ENCODE data around the gene LGALS3. TPM values are rescaled to one million over a fixed set of nuclear protein-coding genes. Genes with fewer than 3 reads are reported as not detected.
A peak's percentile ranks its signal among the peaks of the same experiment; 100 is the strongest.

Gene LGALS3
- total RNA-seq, 2 experiments from 2014 or later: 11.7 to 12.1 TPM

DNA sequence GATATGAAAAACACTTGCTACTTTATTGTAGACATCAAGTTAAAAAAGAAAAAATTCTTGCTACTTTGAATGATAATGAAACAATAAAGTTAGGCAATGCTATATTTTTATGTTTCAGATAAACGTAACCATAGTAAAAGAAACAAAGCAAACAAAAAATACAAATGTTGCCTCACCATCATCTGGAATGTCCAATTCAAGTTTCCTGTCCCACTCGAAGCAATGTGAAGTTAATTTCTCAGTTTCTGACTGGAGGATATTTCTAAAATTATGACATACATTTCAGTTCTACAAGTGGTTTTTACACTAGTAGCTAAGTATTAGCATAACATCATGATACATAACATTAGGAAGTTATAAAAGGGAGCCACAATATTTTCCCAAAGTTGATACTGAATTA is 41.5 kb downstream of the LGALS3 start:
- Mint-ChIP-seq H3K4me1 (ENCODE audit: low read depth) (no peaks in the 10 kb centered on the region), H3K36me3 (ENCODE audit: low read depth) (no peaks in the 10 kb centered on the region), H3K27me3 (no peaks in the 10 kb centered on the region), H3K4me3 (no peak overlapping the region), H3K9me3 (no peaks in the 10 kb centered on the region), H3K27ac (no peak overlapping the region)
- Histone ChIP-seq H3K4me3 (ENCODE audit: low read length) (no peak overlapping the region), H3K36me3 (ENCODE audit: insufficient read depth, low read length) (no peaks in the 10 kb centered on the region), H3K9me3 (ENCODE audit: control insufficient read depth in 1 of 2, insufficient read depth in 1 of 2, low read length in 2 of 2) (no peaks in the 10 kb centered on the region), H3K4me1 (ENCODE audit: insufficient read depth, low read length) (no peaks in the 10 kb centered on the region), H3K27me3 (ENCODE audit: control insufficient read depth in 1 of 2, insufficient read depth in 2 of 2, low read length in 2 of 2) (no peaks in the 10 kb centered on the region), H3K27ac (ENCODE audit: low read depth in 1 of 2, low read length in 2 of 2) (no peak overlapping the region)
- no peak for TF ChIP-seq CTCF (IDR thresholded peaks at IDR 0.05)
- ChIA-PET POLR2A (interaction anchor here (0.6 to 0.7 kb wide), 2 partner anchors 116 to 119 kb away, joined by 3 read pairs; partner anchors contain the start of gene MAPK1IP1L), CTCF (interaction anchor here (3.1 kb wide), 1 partner anchor 10 kb away, joined by 8 read pairs; no protein-coding TSS in a partner anchor)
- ATAC-seq (ENCODE audit: poor library complexity) (no peak), DNase-seq (no peak)
- intact Hi-C loops (cut with DNase I, micrococcal nuclease): no loop called here

- Mint-ChIP-seq H3K27me3 (no peaks in the 10 kb centered on the region), H3K4me1 (ENCODE audit: low read depth) (peaks cover 9% of the 10 kb centered on the region), H3K4me3 (no peak overlapping the region), H3K36me3 (ENCODE audit: low read depth) (no peaks in the 10 kb centered on the region), H3K9me3 (no peaks in the 10 kb centered on the region), H3K27ac (no peak overlapping the region)
- ChIA-PET POLR2A (no interaction called here), CTCF (no interaction called here)
- DNase-seq: no peak
- intact Hi-C loops (cut with DNase I, micrococcal nuclease): no loop called here
- H3K9me3 ChIP-seq (ENCODE audit: control insufficient read depth in 1 of 2, insufficient read depth in 1 of 2, low read length in 2 of 2): no peaks in the 10 kb centered on the region
- H3K36me3 ChIP-seq (ENCODE audit: insufficient read depth, low read length): no peaks in the 10 kb centered on the region
- H3K27me3 ChIP-seq (ENCODE audit: control insufficient read depth in 1 of 2, insufficient read depth in 2 of 2, low read length in 2 of 2): no peaks in the 10 kb centered on the region
- no peak for ATAC-seq (ENCODE audit: poor library complexity)
- no peak for TF ChIP-seq CTCF (IDR thresholded peaks at IDR 0.05)
- H3K4me1 ChIP-seq (ENCODE audit: insufficient read depth, low read length): peaks cover 5% of the 10 kb centered on the region
- H3K27ac ChIP-seq (ENCODE audit: low read depth in 1 of 2, low read length in 2 of 2): no peak overlapping the region
- H3K4me3 ChIP-seq (ENCODE audit: low read length): no peak overlapping the region
Measured at GRCh38 chr14:55180006-55180405, 51.0 kb downstream of the LGALS3 start.

DNA sequence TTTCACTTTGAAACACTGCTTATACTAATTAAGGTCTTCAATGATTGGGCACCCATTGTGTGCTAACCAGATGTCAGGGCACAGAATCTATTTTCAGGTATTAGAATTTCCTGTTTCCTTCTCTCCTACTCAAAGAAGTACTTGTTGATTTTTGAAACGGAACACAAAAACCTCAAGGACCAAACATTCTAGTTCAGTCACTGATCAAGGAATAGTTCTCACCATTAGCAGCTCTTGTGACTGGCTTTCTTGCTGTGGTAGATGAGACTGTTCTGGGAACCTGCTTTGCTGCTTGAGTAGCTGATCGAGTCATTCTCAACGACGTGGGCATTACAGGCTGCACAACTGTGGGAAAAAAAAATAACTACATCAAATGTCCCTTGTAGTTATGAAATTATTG is 51.4 kb downstream of the LGALS3 start:
- H3K27ac ChIP-seq (ENCODE audit: low read depth in 1 of 2, low read length in 2 of 2): peak overlapping the region in 1 of 2 donors; percentile 14
- H3K4me1 ChIP-seq (ENCODE audit: insufficient read depth, low read length): peaks cover 5% of the 10 kb centered on the region
- H3K36me3 ChIP-seq (ENCODE audit: insufficient read depth, low read length): no peaks in the 10 kb centered on the region
- no peak overlapping the region for H3K4me3 Mint-ChIP-seq
- H3K27ac Mint-ChIP-seq: no peak overlapping the region
- ChIA-PET POLR2A (no interaction called here), CTCF (no interaction called here)
- TF ChIP-seq CTCF (IDR thresholded peaks at IDR 0.05): no peak
- no peaks in the 10 kb centered on the region for H3K27me3 ChIP-seq (ENCODE audit: control insufficient read depth in 1 of 2, insufficient read depth in 2 of 2, low read length in 2 of 2)
- H3K9me3 Mint-ChIP-seq: no peaks in the 10 kb centered on the region
- no peak overlapping the region for H3K4me3 ChIP-seq (ENCODE audit: low read length)
- peak in 1 of 14 experiments; percentile 13 for DNase-seq
- intact Hi-C loops (cut with DNase I, micrococcal nuclease): no loop called here
- H3K27me3 Mint-ChIP-seq: no peaks in the 10 kb centered on the region
- no peak for ATAC-seq (ENCODE audit: poor library complexity)
- H3K36me3 Mint-ChIP-seq (ENCODE audit: low read depth): no peaks in the 10 kb centered on the region
- H3K4me1 Mint-ChIP-seq (ENCODE audit: low read depth): peaks cover 9% of the 10 kb centered on the region
- H3K9me3 ChIP-seq (ENCODE audit: control insufficient read depth in 1 of 2, insufficient read depth in 1 of 2, low read length in 2 of 2): no peaks in the 10 kb centered on the region
